Parathyroid adenoma (tissue), 2 donors: ENCODE measurements around the gene PPM1H.
"Not testable (repeated sequence)": the region's sequence is repeated elsewhere in the genome, so short reads cannot be mapped to it uniquely, and the experiment has no call there.

Source experiments
- H2AFZ ChIP-seq: fragments of 300-600 bp; sonication (generic); one replicate; pipeline ENCODE4 v1.7.0; 2017; ENCODE audit warnings: antibody characterized with exemption, mild to moderate bottlenecking
- H3K27ac ChIP-seq: fragments of 300-600 bp; sonication (generic); one replicate; pipeline ENCODE4 v1.7.0; 2017
- H3K27me3 ChIP-seq: fragments of 300-600 bp; sonication (generic); one replicate; pipeline ENCODE4 v1.7.0; 2017; ENCODE audit warnings: low read length; ENCODE audit not compliant: control insufficient read depth, insufficient read depth
- H3K36me3 ChIP-seq: fragments of 300-600 bp; sonication (generic); one replicate; pipeline ENCODE4 v1.7.0; 2017; ENCODE audit warnings: low read length; ENCODE audit not compliant: control insufficient read depth, insufficient read depth
- H3K4me1 ChIP-seq: fragments of 300-600 bp; sonication (generic); one replicate; pipeline ENCODE4 v1.7.0; 2017; ENCODE audit warnings: control low read depth
- H3K4me2 ChIP-seq: fragments of 300-600 bp; sonication (generic); one replicate; pipeline ENCODE4 v1.7.0; 2017; ENCODE audit warnings: low read length
- H3K4me3 ChIP-seq: fragments of 300-600 bp; sonication (generic); one replicate; pipeline ENCODE4 v1.7.0; 2017; ENCODE audit warnings: low read depth, low read length
- H3K79me2 ChIP-seq: fragments of 300-600 bp; sonication (generic); one replicate; pipeline ENCODE4 v1.7.0; 2017; ENCODE audit warnings: control low read depth
- H3K9ac ChIP-seq: fragments of 300-600 bp; sonication (generic); one replicate; pipeline ENCODE4 v1.7.0; 2017; ENCODE audit warnings: mild to moderate bottlenecking
- H3K9me3 ChIP-seq: fragments of 300-600 bp; sonication (generic); one replicate; pipeline ENCODE4 v1.7.0; 2017; ENCODE audit warnings: low read length; ENCODE audit not compliant: control insufficient read depth
- CTCF ChIP-seq: fragments of 300-600 bp; sonication (generic); IDR thresholded peaks from one replicate; pipeline ENCODE4 v1.7.0; 2017; ENCODE audit warnings: antibody characterized with exemption, mild to moderate bottlenecking
- donor health status: primary hyperparathyroidism.

PPM1H gene

GRCh38 chr12:62947364-62947763, 12.4 kb upstream of the PPM1H start:
- H3K4me2 ChIP-seq, result peak overlapping the region; percentile 43
- H3K9ac ChIP-seq, result no peak overlapping the region
- peaks cover 4% of the 10 kb centered on the region for H3K4me1 ChIP-seq
- H3K4me3 ChIP-seq, result peak overlapping the region; percentile 1
- TF ChIP-seq CTCF, result no peak
- peak overlapping the region; percentile 77 for H2AFZ ChIP-seq
- no peaks in the 10 kb centered on the region for H3K36me3 ChIP-seq
- H3K27me3 ChIP-seq, result no peaks in the 10 kb centered on the region
- no peak overlapping the region for H3K27ac ChIP-seq
- H3K9me3 ChIP-seq, result no peaks in the 10 kb centered on the region
- no peaks in the 10 kb centered on the region for H3K79me2 ChIP-seq

DNA sequence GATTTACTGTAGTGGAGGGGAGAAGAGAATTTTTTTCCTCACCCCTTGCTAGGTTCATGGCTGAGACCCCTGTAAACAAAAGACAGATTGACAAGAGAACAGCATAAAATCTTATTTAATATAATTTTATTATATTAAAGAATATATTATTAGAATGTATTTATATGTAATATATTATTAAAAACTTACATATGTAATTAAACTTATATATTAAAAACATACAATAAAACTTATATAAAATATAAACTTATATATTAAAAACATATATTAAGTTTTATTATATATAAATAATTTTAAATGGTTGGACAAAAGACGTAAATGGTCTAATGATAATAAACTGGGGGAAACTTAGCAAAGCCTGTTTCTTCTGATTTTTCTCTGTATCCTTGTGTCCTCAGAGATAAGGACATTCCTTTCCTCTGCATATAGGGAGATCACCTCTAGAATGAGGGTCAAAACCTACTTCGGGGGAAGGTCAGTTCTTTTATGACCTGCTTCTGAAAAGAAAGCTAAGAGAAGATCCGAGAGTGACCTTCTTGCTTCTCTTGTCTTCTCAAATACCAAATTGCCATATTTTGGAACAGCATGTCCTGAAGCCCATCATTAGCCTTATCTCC, 8.9 kb upstream of the PPM1H start:
- peaks cover 20% of the 10 kb centered on the region for H3K4me1 ChIP-seq
- no peak overlapping the region for H3K9ac ChIP-seq
- no peaks in the 10 kb centered on the region for H3K36me3 ChIP-seq
- H3K4me3 ChIP-seq, result no peak overlapping the region
- H3K27me3 ChIP-seq, result no peaks in the 10 kb centered on the region
- H3K79me2 ChIP-seq, result no peaks in the 10 kb centered on the region
- peak overlapping the region; percentile 55 for H2AFZ ChIP-seq
- H3K27ac ChIP-seq, result no peak overlapping the region
- no peak overlapping the region for H3K4me2 ChIP-seq
- no peak for TF ChIP-seq CTCF
- no peaks in the 10 kb centered on the region for H3K9me3 ChIP-seq

DNA sequence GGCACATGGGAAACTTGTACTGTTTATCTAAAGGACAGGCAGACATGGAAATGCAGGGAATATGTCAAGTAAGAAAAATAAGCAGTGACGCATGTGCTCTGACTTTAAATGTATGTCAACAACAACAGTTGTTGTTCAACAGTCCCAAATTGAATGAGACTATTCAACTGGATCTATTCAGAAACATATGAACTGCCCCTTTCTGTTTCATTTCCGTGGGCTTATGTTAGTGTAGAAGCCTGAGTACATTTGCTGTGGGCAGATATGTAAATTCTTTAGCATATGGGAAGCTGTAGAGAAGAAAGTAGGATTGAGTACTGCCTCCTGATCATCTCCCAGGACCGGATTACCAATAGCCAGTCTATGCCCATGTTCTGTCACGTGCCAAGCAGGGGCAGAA, 7.4 kb upstream of the PPM1H start:
- not testable (repeated sequence) for H3K9ac ChIP-seq, H3K36me3 ChIP-seq, H3K4me2 ChIP-seq, H3K27ac ChIP-seq, H2AFZ ChIP-seq, H3K4me3 ChIP-seq, H3K27me3 ChIP-seq, H3K79me2 ChIP-seq, H3K9me3 ChIP-seq
- peaks cover 17% of the 10 kb centered on the region for H3K4me1 ChIP-seq

- H3K9ac ChIP-seq, result peak overlapping the region; percentile 74
These were observed 631 bp downstream of the PPM1H start for GRCh38 chr12:62934239-62934798.

More at GRCh38 chr12:62934239-62934798, 631 bp downstream of the PPM1H start:
- Histone ChIP-seq H3K4me2 (peak overlapping the region; percentile 79), H3K79me2 (peaks cover 23% of the 10 kb centered on the region), H3K9me3 (no peaks in the 10 kb centered on the region), H3K36me3 (no peaks in the 10 kb centered on the region), H3K27ac (peak overlapping the region; percentile 95), H3K27me3 (no peaks in the 10 kb centered on the region), H3K4me1 (peaks cover 27% of the 10 kb centered on the region), H2AFZ (peak overlapping the region; percentile 85), H3K4me3 (peak overlapping the region; percentile 90)
- no peak for TF ChIP-seq CTCF
